HG03139 (cell line): ENCODE data around the gene KMT2D.

ENCODE experiments used
- ATAC-seq: cut with Tn5 transposase; IDR thresholded peaks from one replicate; pipeline ENCODE4 v1.9.1; 2021; ENCODE audit not compliant: unreplicated experiment

KMT2D gene

GRCh38 chr12:49036029-49036428 lies 24.6 kb downstream of the KMT2D start:
- ATAC-seq: no peak

- ATAC-seq: no peak
These were observed 26.3 kb downstream of the KMT2D start for GRCh38 chr12:49034286-49034622.

GRCh38 chr12:49033611-49034285 lies 26.8 kb downstream of the KMT2D start:
- no peak for ATAC-seq

DNA sequence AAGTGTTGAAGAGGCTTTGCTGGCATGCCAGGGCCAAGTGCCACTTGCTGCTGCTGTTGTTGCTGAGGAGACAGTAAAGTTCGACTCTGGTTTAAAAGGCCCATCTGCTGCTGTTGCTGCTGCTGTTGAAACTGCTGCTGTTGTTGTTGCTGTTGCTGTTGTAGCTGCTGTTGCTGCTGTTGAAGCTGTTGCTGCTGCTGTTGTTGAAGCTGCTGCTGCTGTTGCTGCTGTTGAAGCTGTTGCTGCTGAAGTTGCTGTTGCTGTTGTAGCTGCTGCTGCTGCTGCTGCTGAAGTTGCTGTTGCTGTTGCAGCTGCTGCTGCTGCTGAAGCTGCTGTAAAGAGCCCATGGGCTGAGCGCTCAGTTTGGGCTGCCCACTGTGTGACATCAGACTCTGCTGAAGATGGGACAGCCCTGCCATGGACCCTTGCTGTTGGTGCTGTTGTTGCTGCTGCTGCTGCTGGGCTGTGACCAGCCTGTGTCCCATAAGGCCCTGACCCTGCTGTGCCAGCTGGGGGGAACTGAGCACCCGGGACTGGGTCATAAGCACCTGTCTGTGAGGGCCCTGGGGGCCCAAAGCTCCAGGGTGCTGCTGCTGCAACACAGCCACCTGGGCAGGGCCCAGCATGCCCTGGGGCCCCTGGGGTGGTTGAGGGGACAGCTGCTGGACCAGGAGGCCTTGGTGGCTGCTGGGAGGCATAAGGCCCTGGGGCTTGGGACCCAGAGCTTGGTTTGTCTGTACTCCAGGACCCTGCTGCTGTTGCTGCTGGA lies 27.7 kb downstream of the KMT2D start:
- no peak for ATAC-seq

DNA sequence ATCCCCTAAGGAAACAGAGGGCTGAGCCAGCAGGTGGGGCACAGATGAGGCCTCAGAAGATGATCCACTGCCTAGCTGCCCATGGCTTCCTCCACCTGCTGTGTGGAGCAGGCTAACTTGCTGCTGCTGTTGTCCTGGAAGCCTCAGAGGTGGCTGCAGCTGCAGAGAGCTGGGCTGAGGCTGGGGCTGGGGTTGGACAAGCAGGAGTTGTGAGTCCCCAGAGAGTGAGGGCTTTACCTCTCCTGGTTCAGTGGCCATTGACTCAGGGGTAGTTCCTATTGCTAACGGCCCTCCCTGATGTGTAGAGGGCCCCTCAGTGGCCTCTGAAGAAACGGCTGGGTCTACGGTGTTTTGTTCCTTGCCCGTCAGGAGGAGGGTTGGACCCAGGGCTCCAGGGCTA lies 28.3 kb downstream of the KMT2D start:
- no peak for ATAC-seq

GRCh38 chr12:49031573-49032161 lies 28.9 kb downstream of the KMT2D start:
- no peak for ATAC-seq

DNA sequence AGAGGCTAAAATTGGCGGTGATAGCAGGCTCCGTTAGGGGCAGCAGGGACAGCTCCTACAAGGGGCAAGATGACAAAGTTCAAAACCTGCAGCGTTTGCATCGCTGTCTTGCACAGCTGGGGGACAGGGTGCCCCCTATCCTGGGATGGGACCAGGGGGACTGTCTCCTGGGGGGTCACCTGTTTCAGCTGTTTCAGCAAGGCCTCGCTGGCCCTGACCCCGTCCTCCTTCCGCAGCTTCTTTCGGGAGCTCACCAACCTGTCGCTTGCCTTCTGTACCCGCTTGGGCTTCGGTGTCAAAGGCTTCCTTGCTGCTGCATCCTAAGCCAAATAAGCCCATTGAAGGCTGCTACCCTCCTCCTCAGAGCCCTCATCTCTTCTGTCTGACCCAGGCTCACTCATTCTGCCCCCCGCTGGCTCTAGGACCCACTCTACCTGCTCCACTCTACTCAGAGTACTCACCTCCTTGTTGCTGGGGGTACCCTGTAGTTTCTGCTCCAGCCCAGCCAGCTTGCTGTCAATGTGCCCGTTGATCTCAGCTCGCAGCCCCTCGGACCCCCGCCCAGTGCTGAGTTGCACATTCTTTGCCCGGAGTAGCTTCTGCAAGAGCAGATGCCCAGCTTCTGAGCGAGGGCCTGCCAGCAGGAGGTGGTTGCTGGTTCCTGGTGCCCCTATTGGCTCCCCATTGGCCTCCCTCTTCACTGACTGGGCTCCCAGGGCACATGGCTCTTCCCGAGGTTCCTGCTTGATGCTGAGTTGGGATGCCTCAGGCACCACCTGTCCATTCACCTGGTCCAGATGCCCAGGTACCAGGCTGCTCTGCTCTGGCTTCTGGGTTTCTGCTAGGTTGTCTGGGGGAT lies 29.7 kb downstream of the KMT2D start:
- no peak for ATAC-seq

DNA sequence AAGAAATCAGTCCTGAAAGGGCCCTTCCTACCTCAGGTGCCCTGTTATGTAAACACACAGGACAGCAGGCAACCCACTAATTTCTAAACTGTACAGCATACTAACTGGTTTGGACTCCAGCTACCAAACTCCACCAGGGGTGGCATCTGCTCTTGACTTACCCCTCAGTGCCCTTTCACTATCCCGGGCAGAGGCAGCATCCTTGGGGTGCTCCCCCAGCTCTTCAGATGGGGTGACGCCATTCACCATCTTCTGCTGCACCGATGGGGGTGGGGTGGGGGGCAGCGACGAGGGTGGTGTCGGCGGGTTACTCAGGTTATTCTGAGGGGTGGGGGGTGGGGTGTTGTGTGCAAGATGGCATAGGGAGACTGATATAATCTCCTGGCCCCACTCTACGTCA lies 30.5 kb downstream of the KMT2D start:
- no peak for ATAC-seq

DNA sequence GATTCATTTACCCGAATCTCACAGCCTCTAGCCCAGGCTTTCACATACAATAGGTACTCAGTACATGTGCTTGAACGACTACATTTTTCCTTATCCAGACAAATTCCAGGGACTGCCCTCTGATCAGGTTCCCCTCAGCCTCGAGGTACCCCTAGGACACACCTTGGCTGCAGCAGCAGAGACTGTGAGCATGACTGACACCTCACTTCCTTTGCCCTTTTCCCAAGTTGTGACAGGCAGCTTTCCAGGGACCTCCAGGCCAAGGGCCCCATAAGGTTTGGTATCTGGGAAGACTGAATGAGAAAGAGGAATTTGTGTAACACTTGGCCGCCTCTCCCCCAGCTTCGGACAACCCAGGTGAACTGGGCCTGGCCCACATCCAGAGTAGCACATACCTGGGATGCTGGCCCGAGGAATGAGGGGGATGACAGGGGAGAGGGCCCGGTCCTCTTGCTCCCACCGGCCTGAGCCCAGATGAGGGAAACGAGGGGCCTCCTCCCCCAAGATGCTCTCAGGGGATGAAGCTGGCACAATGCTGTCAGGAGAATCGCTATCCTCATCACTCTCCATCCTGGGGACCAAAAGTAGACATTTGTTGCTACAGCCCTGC lies 31.8 kb downstream of the KMT2D start:
- ATAC-seq: no peak

- ATAC-seq: no peak
These were observed 32.6 kb downstream of the KMT2D start for GRCh38 chr12:49027846-49028555.

DNA sequence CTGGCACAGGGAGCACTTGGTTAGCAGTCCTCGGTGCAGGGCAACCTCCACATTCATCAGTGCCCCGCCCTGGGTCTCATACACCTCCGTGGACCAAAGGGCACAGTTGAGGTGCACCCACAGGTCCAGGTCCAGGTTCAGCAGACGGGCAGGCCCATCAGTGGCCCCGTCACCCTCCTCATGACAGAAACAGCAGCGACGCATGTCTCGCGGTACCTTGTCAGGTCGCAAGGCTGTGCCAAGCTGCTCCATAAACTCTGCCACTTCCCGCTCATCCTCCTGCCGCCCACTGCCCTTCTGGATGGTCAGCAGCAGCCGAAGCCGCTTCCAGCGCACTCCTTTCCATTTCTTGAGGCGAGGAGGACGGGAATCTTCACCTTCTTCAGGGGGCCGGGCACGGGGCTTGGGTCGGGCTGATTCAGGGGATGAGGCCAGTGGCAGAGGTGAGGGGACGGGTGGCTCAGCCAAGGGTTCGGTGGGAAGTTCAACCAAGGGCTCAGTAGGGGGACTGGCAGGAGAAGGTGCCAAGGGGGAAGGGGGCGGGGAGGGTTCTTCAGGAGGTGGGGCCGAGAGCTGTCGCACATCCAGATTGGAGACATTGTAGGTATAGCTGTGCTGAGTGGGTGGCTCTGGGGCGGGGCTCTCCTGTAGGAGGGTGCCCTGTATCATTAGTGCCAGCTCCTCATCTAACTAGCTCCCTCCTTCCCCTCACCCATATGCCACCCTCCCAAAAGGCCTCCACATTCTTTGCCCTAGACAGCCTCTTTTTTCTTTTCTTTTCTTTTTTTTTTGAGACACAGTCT lies 33.7 kb downstream of the KMT2D start:
- no peak for ATAC-seq

- ATAC-seq: no peak
These were observed 34.5 kb downstream of the KMT2D start for GRCh38 chr12:49026101-49026500.

DNA sequence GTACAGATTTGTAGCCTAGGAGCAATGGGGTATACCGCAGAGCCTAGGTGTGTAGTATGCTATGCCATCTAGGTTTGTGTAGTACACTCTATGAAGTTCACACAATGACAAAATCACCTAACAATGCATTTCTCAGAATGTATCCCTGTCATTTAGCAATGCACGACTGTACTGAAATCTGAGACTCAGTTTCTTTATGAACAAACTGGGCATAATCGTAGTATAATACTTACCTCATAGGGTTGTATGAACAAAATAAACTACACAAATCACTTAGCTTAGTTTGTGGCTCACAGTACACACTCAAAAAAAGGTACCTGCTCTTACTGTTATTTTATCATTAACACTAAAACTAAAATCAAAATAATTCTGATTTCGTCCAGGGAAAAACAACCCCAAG lies 35.1 kb downstream of the KMT2D start:
- ATAC-seq: no peak

DNA sequence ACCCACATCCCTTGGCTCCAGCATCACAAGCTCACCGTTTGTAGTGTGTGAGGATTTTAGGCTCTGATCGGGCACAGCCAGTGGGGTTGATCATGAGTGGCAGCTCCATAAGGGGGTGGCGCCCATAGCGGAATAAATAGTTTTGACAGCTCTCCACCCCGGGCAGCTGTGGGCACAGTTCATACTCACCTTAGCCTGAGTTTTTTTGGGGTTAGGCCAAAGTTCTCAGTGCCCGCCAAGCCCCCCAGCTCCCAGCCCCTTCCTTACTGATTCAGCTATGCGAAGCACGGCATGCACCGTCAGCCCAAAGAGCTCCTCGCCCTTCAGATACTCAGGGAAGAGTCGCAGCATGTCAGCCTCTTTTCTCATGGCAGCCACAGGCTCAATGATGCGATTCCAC lies 36.1 kb downstream of the KMT2D start:
- no peak for ATAC-seq

DNA sequence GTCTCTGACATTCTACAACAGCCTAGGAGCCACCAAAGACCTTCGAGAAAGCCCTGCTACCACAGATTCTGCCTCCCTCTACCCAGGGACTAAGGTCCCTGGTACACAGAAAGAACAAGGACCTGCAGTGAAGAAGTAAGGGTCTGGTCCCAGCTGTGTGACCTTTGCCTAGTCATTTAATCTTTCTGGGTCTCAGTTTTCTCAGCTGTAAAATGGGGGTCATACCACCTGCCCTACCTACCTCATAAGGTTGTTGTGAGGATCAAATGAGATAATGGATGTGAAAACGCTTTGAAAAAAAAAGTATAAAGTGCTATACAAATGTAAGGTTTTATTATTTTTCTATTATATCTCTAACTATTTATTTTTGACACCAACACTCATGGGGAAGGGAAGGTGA lies 36.8 kb downstream of the KMT2D start:
- no peak for ATAC-seq

GRCh38 chr12:49022558-49023178 lies 37.9 kb downstream of the KMT2D start:
- ATAC-seq: no peak

DNA sequence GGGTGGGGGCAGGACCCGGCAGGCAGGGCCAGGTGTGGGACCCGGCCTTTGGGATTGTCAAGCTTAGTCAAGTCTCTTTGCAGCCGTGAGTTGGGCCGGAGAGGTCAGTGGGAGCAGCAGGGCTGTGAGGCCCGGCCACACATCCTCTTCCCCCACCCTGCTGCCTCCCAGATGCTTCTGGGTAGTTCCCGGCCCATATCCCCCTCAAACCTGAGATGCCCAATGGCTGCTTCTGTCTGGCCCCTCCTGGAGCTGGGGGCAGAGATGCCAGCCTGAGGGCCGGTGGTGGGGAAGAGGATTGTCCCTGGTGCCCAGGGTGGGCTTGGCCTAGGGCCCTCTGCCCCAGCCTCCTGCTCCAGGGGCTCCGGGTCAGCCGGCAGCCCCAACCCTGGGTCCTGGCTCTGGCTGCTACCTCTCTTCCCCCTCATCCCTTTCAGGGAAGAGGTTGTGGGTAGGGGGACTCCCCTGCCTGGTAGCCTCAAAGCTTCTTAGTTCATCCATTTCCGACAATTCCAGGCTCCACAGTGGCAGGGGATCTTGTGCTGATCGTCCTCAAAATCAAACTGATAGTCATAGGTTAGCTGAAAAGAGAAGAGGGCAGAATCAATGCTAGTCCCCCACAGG lies 39.2 kb downstream of the KMT2D start:
- no peak for ATAC-seq

- no peak for ATAC-seq
These were observed 40.2 kb downstream of the KMT2D start for GRCh38 chr12:49020441-49020840.
